Activated CD4-positive, alpha-beta T cell treated with anti-CD3 and anti-CD28 coated beads, Interleukin-2, amount 10 ng/mL, durations not matched to agents 7 days and 5 days (primary cell): ENCODE data around the gene ANKRD36. TPM values are rescaled to one million over a fixed set of nuclear protein-coding genes. Genes with fewer than 3 reads are reported as not detected.
"Not testable (repeated sequence)": the region's sequence is repeated elsewhere in the genome, so short reads cannot be mapped to it uniquely, and the experiment has no call there.

ENCODE experiments used
- CTCF ChIA-PET: fragments of 350-600 bp; sonication (Branson Sonifier 250); formaldehyde crosslinking; loops from one replicate; lab custom pipeline; 2021; ENCODE audit warnings: antibody characterized with exemption; lab: Charles Lee
- POLR2A ChIA-PET: fragments of 350-600 bp; sonication (Branson Sonifier 250); formaldehyde crosslinking; loops from one replicate; lab custom pipeline; 2021; ENCODE audit warnings: antibody characterized with exemption; lab: Charles Lee
- DNase-seq: peaks from one replicate; pipeline ENCODE4 v3.0.0-alpha.2; 2020
- H3K27ac Mint-ChIP-seq: one replicate; pipeline ENCODE4 v1.8.0; 2021; ENCODE audit warnings: mild to moderate bottlenecking, moderate library complexity, mixed read lengths
- H3K27me3 Mint-ChIP-seq: one replicate; pipeline ENCODE4 v1.8.0; 2021; ENCODE audit warnings: mixed read lengths
- H3K36me3 Mint-ChIP-seq: one replicate; pipeline ENCODE4 v1.8.0; 2021; ENCODE audit warnings: low read depth, mixed read lengths
- H3K4me1 Mint-ChIP-seq: one replicate; pipeline ENCODE4 v1.8.0; 2021; ENCODE audit warnings: mixed read lengths
- H3K4me3 Mint-ChIP-seq: one replicate; pipeline ENCODE4 v1.8.0; 2021; ENCODE audit warnings: mild to moderate bottlenecking, moderate library complexity, mixed read lengths
- H3K9me3 Mint-ChIP-seq: one replicate; pipeline ENCODE4 v1.8.0; 2021; ENCODE audit warnings: mixed read lengths
- total RNA-seq, 2 experiments: library from RNA; stranded (reverse); gene quantifications; one replicate each; pipeline ENCODE4 v1.2.3, GENCODE V29; 2021

The ANKRD36 gene
- total RNA-seq, 2 experiments from 2014 or later, result 54.7 to 59.5 TPM

DNA sequence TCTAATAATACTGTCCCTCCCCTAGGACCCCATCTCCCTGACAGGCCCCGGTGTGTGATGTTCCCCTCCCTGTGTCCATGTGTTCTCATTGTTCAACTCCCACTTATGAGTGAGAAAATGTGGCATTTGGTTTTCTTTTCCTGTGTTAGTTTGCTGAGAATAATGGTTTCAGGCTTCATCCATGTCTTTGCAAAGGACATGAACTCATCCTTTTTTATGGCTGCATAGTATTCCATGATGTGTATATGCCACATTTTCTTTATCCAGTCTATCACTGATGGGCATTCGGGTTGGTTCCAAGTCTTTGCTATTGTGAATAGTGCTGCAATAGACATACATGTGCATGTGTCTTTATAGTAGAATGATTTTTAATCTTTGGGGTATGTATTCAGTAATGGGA lies 55.6 kb downstream of the ANKRD36 start:
- H3K27me3 Mint-ChIP-seq, H3K4me1 Mint-ChIP-seq, DNase-seq, POLR2A ChIA-PET, CTCF ChIA-PET, H3K4me3 Mint-ChIP-seq, H3K27ac Mint-ChIP-seq: not testable (repeated sequence)
- peaks cover 51% of the 10 kb centered on the region for H3K36me3 Mint-ChIP-seq
- peaks cover 18% of the 10 kb centered on the region for H3K9me3 Mint-ChIP-seq

DNA sequence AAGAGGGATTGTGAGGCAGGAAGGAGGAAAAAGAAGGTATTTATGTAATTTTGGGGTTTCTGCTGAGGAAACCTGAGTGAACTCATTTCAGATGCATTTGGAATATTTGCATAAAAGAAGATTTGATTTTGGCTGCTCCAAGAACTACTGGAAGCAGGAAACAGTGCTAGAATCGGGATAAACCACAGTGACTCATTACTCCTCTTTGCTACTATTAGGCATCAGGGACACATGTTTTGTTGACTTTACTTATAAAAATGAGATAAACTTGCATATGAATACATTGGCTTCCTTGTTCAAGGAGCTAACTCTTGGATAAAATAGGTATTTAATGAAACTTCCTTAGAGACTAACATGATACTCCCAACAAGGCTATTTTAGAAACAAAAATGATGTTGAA lies 67.4 kb downstream of the ANKRD36 start:
- H3K9me3 Mint-ChIP-seq, H3K27me3 Mint-ChIP-seq, DNase-seq, CTCF ChIA-PET, H3K4me3 Mint-ChIP-seq, H3K4me1 Mint-ChIP-seq, H3K27ac Mint-ChIP-seq, POLR2A ChIA-PET: not testable (repeated sequence)
- H3K36me3 Mint-ChIP-seq, result peaks cover 40% of the 10 kb centered on the region

- CTCF ChIA-PET, H3K9me3 Mint-ChIP-seq, H3K27me3 Mint-ChIP-seq, DNase-seq, H3K27ac Mint-ChIP-seq, H3K4me3 Mint-ChIP-seq, H3K4me1 Mint-ChIP-seq, POLR2A ChIA-PET: not testable (repeated sequence)
- peaks cover 50% of the 10 kb centered on the region for H3K36me3 Mint-ChIP-seq
Measured at GRCh38 chr2:97195349-97195748, 82.4 kb downstream of the ANKRD36 start.

DNA sequence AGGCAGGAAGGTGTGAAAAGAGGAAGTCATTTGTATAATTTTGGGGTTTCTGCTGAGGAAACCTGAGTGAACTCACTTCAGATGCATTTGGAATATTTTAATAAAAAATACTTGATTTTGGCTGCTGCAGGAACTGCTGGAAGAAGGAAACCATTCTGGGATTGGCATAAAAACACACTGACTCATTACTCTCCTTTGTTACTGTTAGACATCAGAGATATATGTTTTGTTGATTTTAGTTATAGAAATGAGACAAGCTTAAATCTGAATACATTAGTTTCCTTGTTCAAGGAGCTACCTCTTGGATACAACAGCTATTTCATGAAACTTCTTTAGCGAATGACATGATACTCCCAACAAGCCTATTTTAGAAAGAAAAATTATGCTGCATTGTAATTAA lies 84.3 kb downstream of the ANKRD36 start:
- H3K4me1 Mint-ChIP-seq, POLR2A ChIA-PET, H3K27ac Mint-ChIP-seq, H3K9me3 Mint-ChIP-seq, H3K4me3 Mint-ChIP-seq, H3K27me3 Mint-ChIP-seq, CTCF ChIA-PET, DNase-seq: not testable (repeated sequence)
- H3K36me3 Mint-ChIP-seq, result peaks cover 41% of the 10 kb centered on the region

DNA sequence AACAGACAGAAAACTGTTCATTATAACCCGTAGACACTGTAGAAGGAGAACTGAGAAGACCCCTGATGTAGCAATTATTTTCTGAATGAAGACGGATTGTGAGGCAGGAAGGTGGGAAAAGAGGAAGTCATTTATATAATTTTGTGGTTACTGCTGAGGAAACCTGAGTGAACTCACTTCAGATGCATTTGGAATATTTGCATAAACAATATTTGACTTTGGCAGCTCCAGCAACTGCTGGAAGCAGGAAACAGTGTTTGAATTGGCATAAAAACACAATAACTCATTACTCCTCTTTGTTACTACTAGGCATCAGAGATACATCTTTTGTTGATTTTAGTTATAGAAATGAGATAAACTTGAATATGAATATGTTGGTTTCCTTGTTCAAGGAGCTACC lies 87.9 kb downstream of the ANKRD36 start:
- CTCF ChIA-PET, H3K27me3 Mint-ChIP-seq, POLR2A ChIA-PET, H3K27ac Mint-ChIP-seq, DNase-seq, H3K4me3 Mint-ChIP-seq, H3K4me1 Mint-ChIP-seq, H3K9me3 Mint-ChIP-seq: not testable (repeated sequence)
- H3K36me3 Mint-ChIP-seq, result peaks cover 27% of the 10 kb centered on the region

DNA sequence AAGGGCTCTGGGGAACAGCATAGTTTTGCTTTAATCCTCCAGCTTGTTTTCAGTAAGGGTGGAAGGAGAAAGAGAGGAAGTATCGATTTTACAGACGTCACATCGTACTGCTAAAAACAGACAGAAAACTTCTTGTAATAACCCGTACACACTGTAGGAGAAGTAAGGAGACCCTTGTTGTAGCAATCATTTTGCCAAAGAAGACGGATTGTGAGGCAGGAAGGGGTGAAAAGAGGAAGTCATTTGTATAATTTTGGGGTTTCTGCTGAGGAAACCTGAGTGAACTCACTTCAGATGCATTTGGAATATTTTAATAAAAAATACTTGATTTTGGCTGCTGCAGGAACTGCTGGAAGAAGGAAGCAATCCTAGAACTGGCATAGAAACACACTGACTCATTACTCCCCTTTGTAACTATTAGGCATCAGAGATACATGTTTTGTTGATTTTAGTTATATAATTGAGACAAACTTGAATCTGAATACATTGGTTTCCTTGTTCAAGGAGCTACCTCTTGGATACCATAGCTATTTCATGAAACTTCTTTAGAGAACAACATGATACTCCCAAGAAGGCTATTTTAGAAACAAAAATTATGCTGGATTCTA lies 89.8 kb downstream of the ANKRD36 start:
- H3K9me3 Mint-ChIP-seq, POLR2A ChIA-PET, CTCF ChIA-PET, DNase-seq, H3K4me1 Mint-ChIP-seq, H3K27me3 Mint-ChIP-seq, H3K27ac Mint-ChIP-seq, H3K4me3 Mint-ChIP-seq: not testable (repeated sequence)
- H3K36me3 Mint-ChIP-seq, result peaks cover 17% of the 10 kb centered on the region

DNA sequence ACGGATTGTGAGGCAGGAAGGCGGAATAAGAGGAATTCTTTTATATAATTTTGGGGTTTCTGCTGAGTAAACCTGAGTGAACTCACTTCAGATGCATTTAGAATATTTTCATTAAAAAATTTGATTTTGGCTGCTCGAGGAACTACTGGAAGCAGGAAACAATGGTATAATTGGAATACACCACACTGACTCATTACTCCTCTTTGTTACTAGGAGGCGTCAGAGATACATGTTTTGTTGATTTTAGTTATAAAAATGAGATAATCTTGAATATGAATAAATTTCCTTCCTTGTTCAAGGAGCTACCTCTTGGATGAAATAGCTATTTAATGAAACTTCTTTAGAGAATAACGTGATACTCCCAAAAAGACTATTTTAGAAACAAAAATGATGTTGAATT lies 97.4 kb downstream of the ANKRD36 start:
- peaks cover 26% of the 10 kb centered on the region for H3K36me3 Mint-ChIP-seq
- H3K4me1 Mint-ChIP-seq, result no peaks in the 10 kb centered on the region
- CTCF ChIA-PET, result no interaction called here
- POLR2A ChIA-PET, result no interaction called here
- H3K27ac Mint-ChIP-seq, result no peak overlapping the region
- H3K9me3 Mint-ChIP-seq, result no peaks in the 10 kb centered on the region
- DNase-seq, result no peak
- H3K27me3 Mint-ChIP-seq, result no peaks in the 10 kb centered on the region
- no peak overlapping the region for H3K4me3 Mint-ChIP-seq

- peaks cover 33% of the 10 kb centered on the region for H3K36me3 Mint-ChIP-seq
Measured at GRCh38 chr2:97215025-97215424, 102.1 kb downstream of the ANKRD36 start.

GRCh38 chr2:97230848-97231585 lies 118.1 kb downstream of the ANKRD36 start:
- CTCF ChIA-PET, H3K4me1 Mint-ChIP-seq, H3K9me3 Mint-ChIP-seq, H3K27ac Mint-ChIP-seq, H3K27me3 Mint-ChIP-seq, DNase-seq, H3K4me3 Mint-ChIP-seq, POLR2A ChIA-PET: not testable (repeated sequence)
- peaks cover 41% of the 10 kb centered on the region for H3K36me3 Mint-ChIP-seq

More at GRCh38 chr2:97215025-97215424, 102.1 kb downstream of the ANKRD36 start:
- DNase-seq, H3K27me3 Mint-ChIP-seq, H3K4me1 Mint-ChIP-seq, H3K4me3 Mint-ChIP-seq, POLR2A ChIA-PET, H3K27ac Mint-ChIP-seq, H3K9me3 Mint-ChIP-seq, CTCF ChIA-PET: not testable (repeated sequence)

GRCh38 chr2:97232981-97233380 lies 120.0 kb downstream of the ANKRD36 start:
- H3K27me3 Mint-ChIP-seq, DNase-seq, CTCF ChIA-PET, H3K4me1 Mint-ChIP-seq, H3K27ac Mint-ChIP-seq, H3K4me3 Mint-ChIP-seq, H3K9me3 Mint-ChIP-seq, POLR2A ChIA-PET: not testable (repeated sequence)
- H3K36me3 Mint-ChIP-seq, result peaks cover 27% of the 10 kb centered on the region

DNA sequence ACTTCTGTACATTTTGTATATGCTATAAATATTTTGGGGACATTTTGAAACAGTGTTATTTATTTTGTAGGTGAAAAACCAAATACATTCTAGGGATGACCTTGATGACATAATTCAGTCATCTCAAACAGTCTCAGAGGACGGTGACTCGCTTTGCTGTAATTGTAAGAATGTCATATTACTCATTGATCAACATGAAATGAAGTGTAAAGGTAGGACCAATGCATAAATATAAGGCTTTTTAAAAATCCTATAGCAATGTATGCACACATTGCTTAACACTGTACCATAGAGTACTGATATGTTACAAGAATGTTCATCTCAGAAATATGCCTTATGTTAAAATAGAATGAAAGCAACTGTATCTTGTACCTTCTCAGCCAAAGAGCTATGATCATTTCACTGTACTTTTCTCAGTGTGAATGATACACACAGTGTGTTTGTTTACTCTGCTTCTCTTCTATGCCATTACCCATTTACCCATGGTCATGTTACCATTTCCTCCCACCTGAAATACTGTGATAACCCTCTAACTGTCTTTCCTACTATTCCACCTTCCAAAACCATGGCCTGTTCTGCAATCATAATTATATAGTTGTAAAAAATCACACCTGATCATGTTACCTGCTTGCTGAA lies 120.8 kb downstream of the ANKRD36 start:
- peaks cover 23% of the 10 kb centered on the region for H3K36me3 Mint-ChIP-seq
- H3K27ac Mint-ChIP-seq, POLR2A ChIA-PET, H3K4me1 Mint-ChIP-seq, H3K27me3 Mint-ChIP-seq, H3K4me3 Mint-ChIP-seq, CTCF ChIA-PET, DNase-seq, H3K9me3 Mint-ChIP-seq: not testable (repeated sequence)

DNA sequence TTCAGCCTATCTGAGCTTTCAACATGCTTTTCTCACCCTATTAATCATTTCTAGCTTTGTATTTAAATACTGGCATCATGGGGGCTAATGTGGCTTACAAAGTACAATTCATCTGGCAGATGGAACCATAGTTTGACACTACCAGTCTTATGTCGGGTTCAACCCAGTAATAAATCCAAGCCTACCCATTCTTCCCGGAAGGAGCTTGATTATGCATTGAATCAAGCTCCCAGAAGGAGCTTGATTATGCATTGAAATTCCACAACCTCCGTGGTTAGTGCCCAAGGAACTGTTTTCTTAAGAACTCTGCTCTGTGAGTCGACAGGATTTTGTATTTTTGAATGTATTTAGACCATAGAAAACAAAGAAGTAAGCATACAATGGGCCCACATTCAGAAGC lies 148.2 kb downstream of the ANKRD36 start:
- H3K4me3 Mint-ChIP-seq, H3K27me3 Mint-ChIP-seq, H3K27ac Mint-ChIP-seq, DNase-seq, H3K4me1 Mint-ChIP-seq, CTCF ChIA-PET, H3K9me3 Mint-ChIP-seq, H3K36me3 Mint-ChIP-seq, POLR2A ChIA-PET: not testable (repeated sequence)

DNA sequence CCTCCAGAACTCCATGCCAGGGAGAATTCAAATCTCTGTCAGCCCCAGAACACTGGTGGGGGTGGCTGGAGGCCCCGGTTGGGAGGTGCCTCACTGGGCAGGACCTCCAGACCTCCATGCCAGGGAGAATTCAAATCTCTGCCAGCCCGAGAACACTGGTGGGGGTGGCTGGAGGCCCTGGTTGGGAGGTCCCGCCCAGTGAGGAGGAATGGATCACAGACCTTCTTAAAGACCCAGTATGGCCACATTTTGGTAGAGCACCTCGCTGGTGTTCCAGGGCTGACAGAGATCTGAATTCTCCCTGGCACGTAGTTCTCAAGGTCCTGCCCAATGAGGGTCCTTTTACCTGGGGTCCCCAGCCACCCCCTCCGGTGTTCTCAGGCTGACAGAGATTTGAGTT lies 153.5 kb downstream of the ANKRD36 start:
- H3K4me1 Mint-ChIP-seq, H3K27ac Mint-ChIP-seq, H3K9me3 Mint-ChIP-seq, H3K4me3 Mint-ChIP-seq, POLR2A ChIA-PET, H3K27me3 Mint-ChIP-seq, CTCF ChIA-PET, DNase-seq: not testable (repeated sequence)
- H3K36me3 Mint-ChIP-seq, result peaks cover 12% of the 10 kb centered on the region
